Islet of Langerhans (tissue), 1 donor: ENCODE measurements around the gene COL25A1.
"Not testable (repeated sequence)": the region's sequence is repeated elsewhere in the genome, so short reads cannot be mapped to it uniquely, and the experiment has no call there.

Experiments
- FAIRE-seq: peaks from one replicate; lab custom pipeline; 2011; peaks lifted over from hg19 to GRCh38; lab: Jason Lieb, UNC

The COL25A1 gene

DNA sequence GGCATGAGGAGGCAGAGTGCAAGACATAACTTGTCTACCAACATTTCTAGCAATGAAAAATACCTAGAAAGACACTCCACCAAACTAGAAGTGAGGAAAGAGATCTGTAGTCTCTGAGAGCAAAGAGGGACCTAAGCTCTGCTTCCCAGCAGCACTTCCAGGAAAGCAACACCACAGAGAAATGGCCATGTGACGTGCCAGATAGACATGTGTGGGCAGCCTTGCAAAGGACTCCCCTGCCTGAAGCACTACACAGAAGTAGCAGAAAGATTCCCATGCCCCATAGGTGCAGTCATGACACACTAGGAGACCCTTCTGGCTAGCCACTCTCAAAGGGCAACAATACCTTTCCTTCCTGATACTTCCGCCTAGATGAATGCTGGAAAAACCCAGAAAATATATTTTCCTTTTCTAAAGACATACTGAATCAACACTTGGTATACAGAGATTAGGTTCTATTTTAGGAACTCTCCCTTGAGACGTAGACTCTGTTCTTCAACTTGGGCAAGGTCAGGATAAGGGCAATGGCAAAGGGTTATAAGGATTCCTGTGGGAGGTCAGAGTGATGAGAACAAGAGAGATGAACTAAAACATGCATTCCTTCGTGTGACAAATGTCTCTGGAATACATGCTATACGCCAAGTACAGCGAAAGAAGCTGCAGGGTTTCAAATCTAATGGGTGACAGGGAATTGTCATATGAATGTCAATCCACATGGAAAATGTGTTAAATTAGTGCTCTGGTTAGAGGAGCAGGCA lies 352.1 kb downstream of the COL25A1 start:
- no peak for FAIRE-seq

DNA sequence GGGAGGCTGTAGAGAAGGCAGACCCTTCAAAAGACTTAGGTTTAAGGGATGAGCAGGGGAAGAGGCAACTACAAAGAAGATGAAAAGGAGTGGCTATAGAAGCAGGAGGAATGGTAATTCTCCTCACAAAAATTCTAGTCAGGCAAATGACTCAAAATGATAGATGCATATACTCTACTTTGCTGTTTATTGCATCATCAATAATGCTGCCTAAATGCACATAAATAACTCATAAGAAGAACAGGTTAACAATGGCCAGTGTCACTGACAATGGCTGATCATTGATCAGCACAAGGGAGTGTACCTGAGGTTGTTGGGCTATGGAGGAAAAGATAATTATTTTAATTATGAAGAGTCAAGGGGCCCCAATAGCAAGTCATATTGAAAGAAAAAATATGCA lies 354.9 kb downstream of the COL25A1 start:
- FAIRE-seq, result no peak

DNA sequence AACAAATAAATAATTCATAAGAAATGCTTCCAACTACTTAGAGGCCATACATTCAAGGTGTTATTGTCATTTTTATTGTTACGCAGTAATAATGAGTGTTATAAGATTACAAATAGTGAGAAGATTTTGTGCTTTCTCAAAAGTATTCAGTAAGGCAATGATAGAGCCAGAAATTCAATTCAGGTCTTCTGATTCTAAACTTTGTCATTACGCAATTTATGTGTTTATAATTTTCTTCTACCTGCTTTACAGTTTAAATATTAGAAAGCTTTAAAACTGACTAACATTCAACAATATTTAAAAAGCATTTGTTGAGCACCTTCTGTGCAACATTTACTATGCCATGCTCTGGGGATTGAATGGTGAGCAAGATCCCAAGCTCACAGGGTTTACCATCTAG lies 356.2 kb downstream of the COL25A1 start:
- FAIRE-seq, result no peak

GRCh38 chr4:108943976-108944591 lies 358.4 kb downstream of the COL25A1 start:
- FAIRE-seq, result no peak

DNA sequence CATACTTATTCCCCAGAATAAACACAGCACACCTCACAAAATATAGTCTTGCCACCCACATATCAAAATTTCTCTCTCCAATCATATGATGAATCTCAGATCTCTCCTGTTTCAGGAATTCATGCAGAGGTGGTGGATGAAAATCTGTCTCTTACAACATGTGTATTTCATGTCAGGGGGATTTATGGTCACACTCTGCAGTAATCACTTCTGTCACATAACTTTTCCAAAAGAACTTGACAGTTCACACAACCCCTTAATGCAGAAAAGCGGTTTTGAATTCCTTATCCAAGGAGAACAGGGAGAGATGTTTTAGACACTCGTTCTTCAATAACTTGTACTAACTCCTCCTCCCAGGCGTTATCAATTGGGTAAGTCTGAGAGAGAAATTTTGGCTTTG lies 359.1 kb downstream of the COL25A1 start:
- no peak for FAIRE-seq

DNA sequence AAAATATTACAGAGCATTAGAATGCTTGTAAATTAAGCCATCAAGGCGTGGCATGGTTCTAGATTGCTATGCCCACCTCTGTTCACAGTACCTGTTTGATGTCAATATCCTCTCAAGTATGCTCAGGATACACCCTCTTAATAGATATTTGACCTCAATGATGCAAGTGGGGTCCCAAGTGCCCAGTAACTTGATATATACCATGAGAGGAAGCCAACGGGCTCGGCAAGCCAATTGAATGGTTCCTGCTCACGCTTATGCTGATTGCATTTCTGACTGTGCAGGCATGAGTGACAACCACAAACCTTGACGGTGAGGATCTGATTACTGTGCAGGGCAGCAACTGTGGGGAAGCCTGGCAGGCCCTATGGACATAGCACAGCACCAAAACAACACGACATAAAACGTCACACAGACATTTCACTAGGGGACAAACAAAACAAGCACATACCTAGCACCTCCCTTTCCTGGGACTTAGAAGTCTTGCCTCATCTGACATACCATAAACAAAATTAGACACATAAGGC lies 360.5 kb downstream of the COL25A1 start:
- FAIRE-seq, result no peak

- no peak for FAIRE-seq
These were observed 361.8 kb downstream of the COL25A1 start for GRCh38 chr4:108940634-108941033.

GRCh38 chr4:108940149-108940548 lies 362.3 kb downstream of the COL25A1 start:
- no peak for FAIRE-seq

DNA sequence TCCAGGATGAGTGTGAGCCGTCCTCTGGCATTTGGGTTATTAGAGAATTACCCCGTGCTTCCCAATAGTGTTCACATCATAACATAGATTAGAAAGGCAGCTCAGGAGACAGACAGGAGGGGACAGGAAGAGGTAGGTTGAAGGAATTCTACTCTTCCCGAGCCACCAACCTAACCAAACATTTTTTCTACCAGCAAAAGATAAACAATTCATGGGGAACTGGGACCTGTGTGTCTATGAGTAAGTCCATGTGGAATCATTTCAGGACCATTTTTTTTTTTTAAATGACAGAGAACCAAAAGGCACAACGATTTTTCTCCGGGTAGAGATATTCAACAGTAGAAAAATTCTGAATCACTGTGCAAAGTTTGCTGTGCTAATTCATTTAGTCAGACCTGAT lies 365.4 kb downstream of the COL25A1 start:
- no peak for FAIRE-seq

- not testable (repeated sequence) for FAIRE-seq
These were observed 368.5 kb downstream of the COL25A1 start for GRCh38 chr4:108933925-108934324.

- no peak for FAIRE-seq
These were observed 369.4 kb downstream of the COL25A1 start for GRCh38 chr4:108933046-108933445.

GRCh38 chr4:108931926-108932325 lies 370.5 kb downstream of the COL25A1 start:
- FAIRE-seq, result no peak

DNA sequence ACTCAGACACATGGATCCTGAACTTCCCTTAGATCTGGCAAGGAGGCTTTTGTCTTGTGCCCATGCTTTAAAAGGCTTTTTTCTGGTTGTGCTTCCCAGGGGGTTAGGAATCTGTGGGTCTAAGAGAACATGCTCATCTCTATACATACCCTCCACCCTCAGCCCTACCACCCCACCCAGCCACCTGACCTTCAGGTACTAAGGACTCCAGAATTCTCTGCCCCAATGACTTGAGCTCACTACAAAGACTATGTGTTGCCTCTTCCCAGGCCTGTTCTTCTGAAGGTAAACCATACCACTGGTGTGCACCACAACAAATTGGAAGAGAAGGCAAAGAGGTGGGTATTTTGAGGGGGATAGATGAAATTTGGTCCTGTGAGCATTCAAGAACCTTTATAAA lies 372.3 kb downstream of the COL25A1 start:
- FAIRE-seq, result no peak

GRCh38 chr4:108926781-108927180 lies 375.7 kb downstream of the COL25A1 start:
- no peak for FAIRE-seq

DNA sequence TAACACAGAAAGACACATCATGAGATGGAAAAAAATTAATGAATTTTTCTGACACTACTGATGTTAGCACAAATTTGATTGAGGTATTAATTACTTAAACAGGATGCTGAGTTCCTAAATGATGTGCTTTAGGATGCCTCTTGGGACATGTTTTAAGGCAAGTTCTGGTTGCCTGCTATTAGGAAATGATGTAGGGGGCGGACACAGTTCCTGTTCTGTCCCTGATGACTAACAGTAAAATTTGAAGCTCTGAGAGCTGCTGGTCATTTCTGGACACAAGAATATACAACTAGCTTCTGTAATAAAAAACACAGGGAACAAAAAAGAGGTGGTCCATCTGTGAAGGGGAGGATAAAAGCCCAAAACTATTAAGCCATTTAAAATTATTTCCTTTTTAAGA lies 376.4 kb downstream of the COL25A1 start:
- FAIRE-seq, result no peak

DNA sequence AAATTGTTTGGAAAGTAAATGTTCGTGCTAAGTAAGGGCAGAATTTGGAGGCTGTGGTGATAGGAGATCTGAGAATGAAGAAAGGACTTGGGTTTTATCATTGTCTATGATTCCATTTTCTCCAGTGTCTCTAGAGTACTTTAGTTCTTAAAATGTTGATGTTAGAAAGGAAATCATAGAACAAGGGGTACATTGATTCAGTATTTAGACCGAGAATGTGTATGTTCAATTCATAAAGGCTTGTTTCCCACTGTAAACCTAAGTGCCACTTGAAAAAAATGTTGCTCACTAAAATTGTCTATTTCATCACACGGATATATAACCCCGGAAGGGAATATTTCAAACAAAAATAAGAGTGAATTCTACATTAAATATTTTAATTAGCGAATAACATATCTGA lies 380.3 kb downstream of the COL25A1 start:
- FAIRE-seq, result peak; percentile 17

- no peak for FAIRE-seq
These were observed 381.9 kb downstream of the COL25A1 start for GRCh38 chr4:108920395-108921087.

DNA sequence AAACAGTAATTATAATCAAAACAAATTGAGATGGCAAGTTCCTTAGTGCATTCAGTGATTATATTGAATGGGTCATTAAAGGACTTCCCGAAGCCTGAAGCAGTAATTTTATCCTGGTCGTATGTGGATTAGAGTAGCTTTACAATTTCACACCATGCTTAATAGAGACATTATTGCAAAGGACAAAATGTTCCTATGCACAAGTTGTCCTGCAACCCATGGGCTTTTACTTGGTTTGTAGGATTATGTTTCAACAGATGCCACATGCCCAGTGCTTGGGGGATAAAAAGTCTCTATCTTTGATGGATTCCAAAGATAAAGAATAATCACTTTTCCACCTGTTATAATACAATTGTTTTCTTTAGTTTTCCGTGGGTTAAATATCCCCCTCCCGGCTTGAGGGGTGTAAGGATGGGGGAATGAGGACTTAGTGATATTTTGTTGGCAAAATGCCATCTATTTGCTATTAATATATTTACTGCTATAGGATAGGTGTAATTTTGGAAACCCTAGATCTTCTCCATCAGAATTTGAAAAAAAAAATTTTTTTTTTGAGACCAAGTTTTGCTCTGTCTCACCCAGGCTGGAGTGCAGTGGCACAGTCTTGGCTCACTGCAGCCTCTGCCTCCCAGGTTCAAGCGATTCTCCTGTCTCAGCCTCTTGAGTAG lies 383.1 kb downstream of the COL25A1 start:
- no peak for FAIRE-seq

DNA sequence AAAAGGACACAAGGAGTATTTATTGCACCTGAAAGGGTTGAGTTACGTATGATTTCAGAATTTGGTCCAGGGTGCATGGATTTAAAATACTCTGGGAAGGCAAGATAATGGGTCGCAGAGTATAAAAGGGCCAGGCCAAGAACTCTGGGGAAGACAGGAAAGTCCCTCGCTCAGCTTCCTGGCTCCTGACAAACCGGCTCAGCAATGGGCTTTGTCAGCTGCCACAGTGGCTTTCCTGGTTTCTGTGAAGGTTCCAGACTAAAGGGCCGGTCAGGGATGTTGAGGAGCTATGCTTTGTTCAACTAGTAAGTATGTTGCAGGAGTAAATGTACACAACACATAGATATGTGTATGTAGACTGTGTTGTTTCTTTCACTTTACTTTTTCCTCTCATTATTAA lies 385.2 kb downstream of the COL25A1 start:
- FAIRE-seq, result no peak

DNA sequence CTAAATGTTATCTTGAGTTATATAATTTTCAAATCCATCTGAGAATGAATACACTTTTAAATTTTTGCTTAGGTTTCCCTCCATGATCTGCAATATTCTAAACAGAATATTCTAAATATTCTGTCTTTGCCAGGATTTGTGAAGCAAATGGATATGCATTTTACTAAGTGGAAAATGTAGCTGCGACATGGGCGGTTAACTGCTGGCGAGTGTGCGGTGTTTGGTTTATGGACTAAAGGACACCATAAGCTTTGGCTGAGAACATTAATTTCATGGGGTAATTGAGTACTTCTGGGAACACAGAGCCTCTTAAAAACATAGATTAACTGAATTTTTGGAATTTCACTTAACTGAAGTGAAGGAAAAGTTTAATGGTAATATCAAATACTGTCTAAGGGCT lies 385.8 kb downstream of the COL25A1 start:
- FAIRE-seq, result no peak

DNA sequence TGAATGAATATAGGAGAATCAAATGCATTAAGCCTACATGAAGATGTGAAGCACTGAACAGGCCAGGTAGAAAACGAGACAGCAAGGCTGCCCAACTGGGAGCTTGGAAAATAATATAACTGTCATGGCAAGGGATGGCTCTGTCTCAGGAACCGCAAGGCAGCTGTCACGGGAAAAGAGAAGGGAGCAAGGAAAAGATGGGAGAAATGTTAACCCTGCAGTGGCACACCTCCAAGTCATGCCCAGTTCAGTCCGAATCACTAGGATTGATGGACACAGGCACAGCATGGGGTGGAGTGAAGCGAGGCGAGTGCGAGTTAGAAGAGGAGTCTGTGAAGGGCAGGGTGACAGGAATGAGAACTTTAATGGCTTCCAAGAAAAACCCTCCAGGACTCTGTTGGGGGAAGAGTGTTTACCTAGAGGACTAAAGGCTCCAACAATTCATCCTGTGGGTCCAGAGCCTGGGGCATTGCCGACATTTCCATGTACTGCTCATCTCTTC lies 395.5 kb downstream of the COL25A1 start:
- FAIRE-seq, result no peak

GRCh38 chr4:108906006-108906405 lies 396.5 kb downstream of the COL25A1 start:
- no peak for FAIRE-seq
